Measurements from ENCODE around the gene ITGAD.
"Not testable (repeated sequence)": the region's sequence is repeated elsewhere in the genome, so short reads cannot be mapped to it uniquely, and the experiment has no call there.

ITGAD gene

GRCh38 chr16:31435341-31436220 lies 42.4 kb downstream of the ITGAD start:
- DNase-seq, result no peak

GRCh38 chr16:31436221-31437045 lies 43.3 kb downstream of the ITGAD start:
- DNase-seq, result no peak

- no peak for DNase-seq
Measured at GRCh38 chr16:31438414-31438813, 45.3 kb downstream of the ITGAD start.

- not testable (repeated sequence) for DNase-seq
Measured at GRCh38 chr16:31439023-31439422, 45.9 kb downstream of the ITGAD start.

DNA sequence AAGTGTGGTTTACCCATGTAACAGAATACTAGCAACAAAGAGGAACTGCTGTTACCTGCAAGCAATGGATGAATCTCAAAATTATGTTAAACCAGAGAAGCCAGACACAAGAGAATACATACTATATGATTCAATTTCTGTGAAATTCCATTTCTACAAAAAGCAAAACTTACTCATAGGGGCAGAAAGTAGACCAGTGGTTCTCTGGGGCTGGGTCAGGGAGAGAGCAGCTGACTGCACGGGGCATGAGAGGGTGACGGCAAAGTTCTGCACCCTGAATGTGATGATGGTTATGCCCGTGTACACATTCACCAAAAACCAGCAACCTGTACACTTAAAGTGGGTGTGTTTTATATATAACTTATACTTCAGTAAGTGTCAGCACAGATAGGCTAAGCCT lies 46.4 kb downstream of the ITGAD start:
- no peak for DNase-seq

- no peak for DNase-seq
Measured at GRCh38 chr16:31440516-31441184, 47.5 kb downstream of the ITGAD start.

GRCh38 chr16:31441956-31442355 lies 48.8 kb downstream of the ITGAD start:
- no peak for DNase-seq

- not testable (repeated sequence) for DNase-seq
Measured at GRCh38 chr16:31445931-31446330, 52.8 kb downstream of the ITGAD start.

- DNase-seq, result no peak
Measured at GRCh38 chr16:31451201-31451600, 58.1 kb downstream of the ITGAD start.

DNA sequence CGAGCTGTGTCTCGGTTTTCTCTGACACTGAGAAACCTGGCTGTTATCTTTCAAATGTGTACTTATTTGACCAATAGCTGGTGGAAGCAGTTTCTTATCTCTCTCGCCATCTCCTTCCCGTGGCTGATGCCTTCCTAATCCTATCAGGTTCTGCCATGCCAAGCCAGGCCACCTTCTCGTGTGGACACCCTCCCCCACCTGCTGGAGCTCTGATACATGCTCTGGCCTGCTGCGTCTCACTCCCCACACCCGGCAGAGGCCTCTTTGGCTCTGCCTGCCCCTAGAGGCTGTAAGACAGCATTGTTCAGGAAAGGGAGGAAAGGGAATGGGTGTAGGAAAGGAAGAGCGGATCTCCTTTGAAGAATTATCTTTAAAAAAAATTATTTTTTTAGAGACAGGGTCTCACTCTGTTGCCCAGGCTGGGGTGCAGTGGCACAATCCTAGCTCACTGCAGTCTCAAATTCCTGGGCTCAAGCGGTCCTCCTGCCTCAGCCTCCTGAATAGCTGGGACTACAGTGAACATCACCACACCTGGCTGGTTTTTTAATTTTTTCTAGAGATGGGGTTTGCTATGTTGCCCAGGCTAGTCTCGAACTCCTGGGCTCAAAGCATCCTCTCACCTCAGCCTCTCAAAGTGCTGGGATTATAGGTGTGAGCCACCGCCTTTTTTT lies 58.7 kb downstream of the ITGAD start:
- DNase-seq, result no peak

DNA sequence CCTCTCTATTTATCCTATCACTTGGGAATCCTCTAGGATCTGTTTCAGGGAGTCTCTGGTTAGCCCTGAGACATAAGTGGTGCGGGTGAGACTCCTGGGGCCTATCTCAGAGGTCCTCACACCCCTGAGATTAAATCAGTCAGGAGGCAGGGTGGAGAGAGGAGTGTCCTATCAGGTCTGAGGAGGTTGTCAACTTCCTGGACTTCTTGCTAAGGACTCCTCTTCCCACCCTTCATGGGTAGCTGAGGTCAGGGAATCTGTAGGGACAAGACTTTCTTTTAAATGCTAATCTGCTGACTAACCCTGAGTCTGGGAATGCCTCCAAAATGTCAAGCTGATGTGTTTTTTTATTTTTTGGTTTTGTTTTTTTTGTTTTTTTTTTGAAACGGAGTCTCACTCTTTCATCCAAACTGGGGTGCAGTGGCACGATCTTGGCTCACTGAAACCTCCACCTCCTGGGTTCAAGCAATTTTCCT lies 59.5 kb downstream of the ITGAD start:
- no peak for DNase-seq

DNA sequence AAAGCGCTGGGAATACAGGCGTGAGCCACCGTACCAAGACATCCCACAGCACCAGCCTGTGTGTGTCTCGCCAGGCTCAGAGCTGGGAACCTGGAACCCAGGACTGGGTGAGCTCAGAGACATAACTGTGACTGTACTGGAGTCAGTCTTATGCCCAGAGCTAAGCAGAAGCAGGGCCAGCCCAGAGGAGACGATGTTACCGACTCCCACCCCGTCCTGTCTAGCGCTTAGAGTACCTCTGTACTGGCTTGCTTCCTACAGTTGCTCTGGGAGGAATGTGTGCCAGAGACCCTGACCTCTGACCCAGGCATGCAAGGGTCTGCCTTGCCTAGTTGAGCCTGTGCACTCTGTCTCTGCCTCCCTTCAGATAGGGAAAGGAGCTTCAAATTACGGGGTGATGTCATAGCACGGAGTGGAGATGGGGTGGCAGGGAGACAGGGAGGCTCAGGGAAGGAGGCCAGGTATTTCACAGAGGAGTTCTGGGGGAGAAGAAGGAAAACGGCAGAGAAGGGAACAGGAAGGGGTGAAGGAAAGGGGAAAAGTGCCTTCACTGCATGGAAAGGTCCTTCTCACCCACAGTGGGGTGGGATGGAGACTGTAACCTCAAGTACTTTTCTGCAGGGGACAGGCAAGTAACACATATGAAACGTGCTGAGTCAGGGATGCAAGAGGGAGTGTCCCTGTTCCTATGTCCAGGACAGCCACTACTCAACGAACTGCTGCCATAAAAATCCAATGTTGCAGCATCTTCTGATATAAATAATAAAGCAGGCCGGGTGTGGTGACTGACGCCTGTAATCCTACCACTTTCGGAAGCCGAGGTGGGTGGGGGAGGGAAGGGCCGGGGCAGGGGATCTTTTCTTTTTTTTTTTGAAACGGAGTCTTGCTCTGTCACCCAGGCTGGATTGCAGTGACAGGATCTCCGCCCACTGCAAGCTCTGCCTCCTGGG lies 60.4 kb downstream of the ITGAD start:
- DNase-seq, result no peak

DNA sequence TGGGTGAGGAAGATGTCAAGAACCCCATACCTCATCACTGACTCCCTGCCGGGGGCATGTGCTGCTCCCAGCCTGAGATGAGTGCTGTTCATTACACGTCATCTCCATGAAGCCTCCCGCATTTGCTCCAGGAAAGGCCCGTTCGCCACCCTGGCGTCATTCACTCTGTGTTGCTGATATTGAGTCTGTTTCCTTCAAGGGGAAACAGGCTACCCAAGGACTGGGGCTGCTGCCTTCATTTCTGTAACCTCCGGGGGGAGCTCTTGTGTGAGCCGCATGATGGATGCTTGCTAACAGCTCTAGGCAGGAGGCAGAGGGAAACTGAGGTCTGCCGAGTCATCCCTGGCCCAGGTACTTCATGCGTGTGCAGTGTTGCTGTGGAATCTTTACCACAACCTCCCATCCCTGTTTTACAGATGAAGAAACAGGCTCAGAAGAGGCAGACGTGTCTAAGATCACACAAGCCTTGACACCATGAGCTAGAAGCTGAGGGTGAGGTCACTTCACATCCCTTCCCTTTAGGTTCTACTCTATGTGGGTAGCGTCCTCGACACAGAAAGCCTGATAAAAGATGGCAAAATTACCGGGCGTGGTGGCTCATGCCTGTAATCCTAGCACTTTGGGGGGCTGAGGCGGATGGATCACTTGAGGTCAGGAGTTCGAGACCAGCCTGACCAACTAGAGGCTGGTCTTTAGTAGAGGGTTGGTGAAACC lies 62.6 kb downstream of the ITGAD start:
- DNase-seq, result no peak

- DNase-seq, result no peak
Measured at GRCh38 chr16:31456988-31457360, 63.8 kb downstream of the ITGAD start.

DNA sequence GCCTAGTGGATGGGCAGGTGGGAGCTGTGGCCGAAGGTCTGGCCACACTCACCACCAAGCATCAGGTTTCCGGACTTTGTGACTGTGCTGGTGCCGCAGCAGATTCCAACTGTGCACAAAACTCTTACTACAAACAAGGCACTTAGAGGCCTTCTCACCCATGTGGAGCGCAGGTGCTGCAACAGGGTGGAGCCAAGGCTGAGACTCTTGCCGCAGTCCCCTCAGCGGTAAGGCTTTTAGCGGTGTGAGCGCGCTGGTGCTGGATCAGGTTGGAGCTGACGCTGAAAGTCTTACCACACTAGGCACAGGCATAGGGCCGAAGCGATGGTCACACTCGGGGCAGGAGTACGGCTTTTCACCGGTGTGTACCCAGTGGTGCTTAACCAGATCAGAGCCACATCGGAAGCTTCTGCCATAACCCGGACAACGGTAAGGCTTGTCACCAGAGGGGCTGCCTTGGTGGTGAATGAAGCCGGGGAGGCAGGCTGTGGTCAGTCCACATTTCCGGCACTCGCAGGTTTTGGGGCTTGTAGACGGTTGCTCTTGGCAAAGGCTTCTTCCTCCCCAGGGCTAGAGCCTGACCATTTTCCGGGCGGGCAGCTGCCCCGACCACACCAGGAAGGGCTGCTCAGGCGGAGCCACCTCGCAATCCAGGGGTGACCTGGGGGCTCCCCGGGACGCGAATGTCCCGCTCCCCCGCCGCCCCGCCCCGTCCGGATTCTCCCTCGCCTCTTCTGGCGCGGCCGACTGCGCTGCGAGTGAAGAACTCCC lies 65.1 kb downstream of the ITGAD start:
- peak; percentile 32 for DNase-seq

DNA sequence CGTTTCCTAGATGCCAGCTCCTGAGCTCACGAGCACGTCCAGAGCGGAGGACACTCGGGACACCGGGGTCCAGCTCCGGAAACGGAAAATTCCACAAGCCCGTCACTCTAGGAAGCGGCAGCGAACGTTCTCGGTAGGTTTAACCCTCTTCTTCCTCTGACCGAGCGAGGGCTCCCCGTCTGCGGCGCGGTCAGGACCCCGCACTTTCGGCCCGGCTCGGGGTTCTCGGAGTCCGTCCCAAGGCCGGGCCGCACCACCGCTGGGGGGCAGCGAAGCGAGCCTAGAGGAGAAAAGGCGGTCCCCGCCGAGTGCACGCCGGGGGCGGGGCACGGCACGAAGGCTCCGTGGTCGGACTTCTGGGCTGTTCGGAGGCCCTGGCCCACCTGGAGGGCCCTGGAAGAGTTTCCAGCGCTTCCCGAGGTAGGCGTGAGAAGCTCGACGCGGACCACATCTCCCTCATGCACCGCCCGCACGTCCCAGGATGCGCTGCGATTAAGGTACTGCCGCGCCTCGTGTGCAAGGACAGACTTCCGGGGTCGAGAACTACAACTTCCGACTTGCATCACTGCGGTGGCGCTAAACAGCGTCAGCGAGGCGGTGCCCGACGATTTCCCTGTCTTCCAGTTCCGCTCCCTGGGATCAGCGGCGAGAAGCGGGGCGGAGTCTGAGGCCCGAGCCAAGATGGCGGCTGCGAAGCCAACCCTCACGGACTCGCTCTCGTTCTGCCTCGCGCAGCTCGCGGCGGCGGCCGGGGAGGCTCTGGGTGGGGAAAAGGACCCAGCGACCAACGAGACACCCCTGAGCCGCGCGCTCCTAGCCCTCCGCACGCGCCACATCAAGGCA lies 65.9 kb downstream of the ITGAD start, which contains the start of gene ARMC5:
Gene ARMC5, plus strand, starts transcription at position 658 of the 843 bp plus-strand sequence. Its CDS starts 24 bp downstream, at position 682.
- peak; percentile 91 for DNase-seq

DNA sequence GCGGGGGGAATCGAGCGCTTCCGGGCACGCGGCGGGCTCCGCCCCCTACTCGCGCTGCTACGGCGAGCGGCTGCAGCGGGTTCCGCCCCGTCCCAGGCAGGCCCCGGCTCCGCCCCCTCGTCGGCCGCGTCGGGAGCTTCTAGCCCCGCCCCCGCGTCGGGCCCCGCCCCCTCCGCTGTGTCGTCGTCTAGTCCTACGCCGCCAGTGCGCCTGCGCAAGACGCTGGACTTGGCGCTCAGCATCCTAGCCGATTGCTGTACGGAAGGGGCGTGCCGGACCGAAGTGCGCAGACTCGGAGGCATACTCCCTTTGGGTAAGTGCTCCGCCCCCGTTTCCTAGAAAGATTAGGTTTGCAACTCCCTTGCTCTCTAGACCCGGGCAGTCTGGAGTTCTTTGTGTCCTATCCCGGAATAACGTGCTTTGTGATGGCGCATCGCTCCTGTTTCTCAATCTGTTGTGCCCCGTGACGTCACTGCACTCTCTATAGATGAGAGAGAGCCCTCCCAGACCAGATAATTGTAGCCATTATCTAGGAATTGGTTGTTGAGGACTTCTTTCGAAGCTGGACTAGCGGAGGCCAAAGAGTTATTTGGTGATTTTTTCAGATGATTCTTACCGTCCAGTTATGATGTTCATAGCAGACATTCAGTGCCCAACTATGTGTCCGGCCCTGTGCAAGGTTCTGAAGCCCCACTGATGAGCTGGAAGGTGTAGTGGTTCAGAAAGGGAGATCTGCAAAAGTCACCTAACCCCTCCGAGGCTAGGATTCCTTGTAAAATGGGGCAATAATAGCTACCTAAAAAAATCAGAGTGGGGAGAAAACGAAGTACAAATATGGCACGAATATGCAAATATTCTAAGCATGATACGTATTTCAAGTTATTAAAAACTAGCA lies 66.8 kb downstream of the ITGAD start:
- DNase-seq, result peak; percentile 100

DNA sequence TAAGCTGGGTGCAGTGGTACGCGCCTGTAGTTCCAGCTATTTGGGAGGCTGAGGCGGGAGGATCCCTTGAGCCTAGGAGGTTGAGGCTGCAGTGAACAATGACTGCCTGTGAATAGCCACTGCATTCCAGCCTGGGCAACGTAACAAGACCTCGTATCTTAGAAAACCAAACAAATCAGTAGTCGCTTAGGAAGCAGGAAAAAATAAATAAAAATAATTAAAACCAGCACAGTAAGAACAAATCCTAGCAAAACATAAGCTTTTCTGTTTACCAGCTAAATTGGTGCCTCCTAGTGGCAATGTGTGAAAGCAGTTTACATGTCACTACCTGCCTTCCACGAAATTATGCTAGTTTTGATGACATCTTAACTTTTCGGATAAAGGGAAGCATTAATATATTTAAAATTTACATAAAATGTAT lies 67.5 kb downstream of the ITGAD start:
- DNase-seq, result no peak
